ENCODE measurements around the gene PSMB7. TPM values are rescaled to one million over a fixed set of nuclear protein-coding genes. Genes with fewer than 3 reads are reported as not detected.

PSMB7 gene
- total and polyA plus RNA-seq, 2 of the 4 experiments (the other 2 are of a cell fraction) = 340 to 430 TPM

DNA sequence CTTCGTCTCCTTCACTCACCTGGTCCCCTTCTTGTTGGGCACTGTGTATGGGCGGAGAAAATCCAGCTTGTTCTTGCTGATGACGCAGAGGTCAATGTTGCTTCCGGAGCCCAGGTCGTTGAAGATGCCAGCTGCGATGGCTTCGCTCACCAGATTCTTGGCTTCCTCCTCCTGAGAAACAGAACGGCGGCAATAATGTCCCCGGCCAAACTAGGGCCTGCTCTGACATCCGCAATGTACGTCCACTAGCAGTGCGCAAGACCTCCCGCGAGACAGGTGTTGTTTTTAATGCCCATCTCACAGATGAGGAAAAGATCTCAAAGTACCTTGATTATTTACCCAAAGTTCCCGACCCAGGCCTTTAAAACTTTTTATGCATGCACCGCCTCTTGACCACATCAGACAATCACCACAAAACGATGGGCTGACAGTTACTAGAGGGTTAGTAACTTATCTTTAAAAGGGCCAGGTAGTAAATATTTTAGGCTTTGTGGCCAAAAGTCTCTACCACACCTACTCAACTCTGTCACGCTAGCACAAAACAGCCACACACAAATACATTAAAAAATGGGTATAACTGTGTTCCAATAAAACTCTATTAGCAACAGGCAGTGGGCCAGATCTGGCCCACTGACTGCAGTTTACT, 58.4 kb downstream of the PSMB7 start:
- Histone ChIP-seq H3K27ac (ENCODE audit: insufficient read depth, low read length) (no peak overlapping the region), H3K4me3 (ENCODE audit: insufficient read depth, low read depth, low read length) (no peak overlapping the region), H3K9me3 (ENCODE audit: control insufficient read depth, insufficient read depth, low read length) (no peaks in the 10 kb centered on the region), H3K79me1 (ENCODE audit: low read depth in 1 of 2, low read length in 2 of 2) (peaks cover 35 to 92% of the 10 kb centered on the region in 2 experiments), H4K8ac (ENCODE audit: low read depth in 2 of 2, low read length in 2 of 2) (no peak overlapping the region), H2BK120ac (ENCODE audit: low read depth, low read length) (no peak overlapping the region), H4K20me1 (ENCODE audit: insufficient read depth, low read length) (peaks cover 87% of the 10 kb centered on the region), H3K56ac (ENCODE audit: extremely low read depth, insufficient read depth, low read length) (no peak overlapping the region), H2BK20ac (ENCODE audit: low read depth, low read length) (no peak overlapping the region), H3K4ac (ENCODE audit: low read depth, low read length) (no peak overlapping the region), H3K36me3 (ENCODE audit: control insufficient read depth, insufficient read depth, low read length) (peaks cover 57% of the 10 kb centered on the region), H2BK15ac (ENCODE audit: low read depth, low read length) (no peak overlapping the region), H3K4me1 (ENCODE audit: control insufficient read depth, insufficient read depth, low read length) (peaks cover 17% of the 10 kb centered on the region), H3K23ac (ENCODE audit: low read depth, low read length) (no peak overlapping the region), H2AK5ac (ENCODE audit: low read depth, low read length) (no peak overlapping the region), H3K14ac (replicated peaks; ENCODE audit: low read depth, low read length) (no peak overlapping the region), H3K9ac (ENCODE audit: low read depth, low read length) (no peak overlapping the region), H3K4me2 (ENCODE audit: low read depth, low read length) (no peak overlapping the region), H3K18ac (ENCODE audit: low read depth, low read length) (no peak overlapping the region), H4K5ac (ENCODE audit: low read depth, low read length) (no peak overlapping the region), H2AFZ (replicated peaks; ENCODE audit: low read length, poor library complexity) (no peak overlapping the region), H2AK9ac (replicated peaks; ENCODE audit: low read depth, low read length, poor library complexity) (no peak overlapping the region), H3K27me3 (ENCODE audit: control insufficient read depth, insufficient read depth, low read length) (no peaks in the 10 kb centered on the region), H3K9me1 (ENCODE audit: insufficient read depth, low read length) (peaks cover 48% of the 10 kb centered on the region), H2BK5ac (ENCODE audit: low read depth, low read length, poor library complexity, severe bottlenecking) (no peak overlapping the region), H4K91ac (ENCODE audit: insufficient read depth, low read depth, low read length) (no peak overlapping the region)
- ChIA-PET POLR2A (ENCODE audit: unreplicated experiment) (no interaction called here), CTCF (interaction anchor here (0.8 kb wide), 1 partner anchor 9 kb away, joined by 4 read pairs; no protein-coding TSS in a partner anchor)
- 95% methylated on average over 12 of the region's 19 CpGs; no CpG with 5 or more reads in 1 of the 2 experiments for WGBS, 2 experiments (ENCODE audit: extremely low coverage in 2 of 2, insufficient read length in 1 of 2)
- TF ChIP-seq RAD21 (IDR thresholded peaks at IDR 0.05; ENCODE audit: low read length) = no peak
- no peak for TF ChIP-seq MXI1 (IDR thresholded peaks at IDR 0.05; ENCODE audit: borderline replicate concordance, low read depth, low read length)
- TF ChIP-seq, protein P1, sequence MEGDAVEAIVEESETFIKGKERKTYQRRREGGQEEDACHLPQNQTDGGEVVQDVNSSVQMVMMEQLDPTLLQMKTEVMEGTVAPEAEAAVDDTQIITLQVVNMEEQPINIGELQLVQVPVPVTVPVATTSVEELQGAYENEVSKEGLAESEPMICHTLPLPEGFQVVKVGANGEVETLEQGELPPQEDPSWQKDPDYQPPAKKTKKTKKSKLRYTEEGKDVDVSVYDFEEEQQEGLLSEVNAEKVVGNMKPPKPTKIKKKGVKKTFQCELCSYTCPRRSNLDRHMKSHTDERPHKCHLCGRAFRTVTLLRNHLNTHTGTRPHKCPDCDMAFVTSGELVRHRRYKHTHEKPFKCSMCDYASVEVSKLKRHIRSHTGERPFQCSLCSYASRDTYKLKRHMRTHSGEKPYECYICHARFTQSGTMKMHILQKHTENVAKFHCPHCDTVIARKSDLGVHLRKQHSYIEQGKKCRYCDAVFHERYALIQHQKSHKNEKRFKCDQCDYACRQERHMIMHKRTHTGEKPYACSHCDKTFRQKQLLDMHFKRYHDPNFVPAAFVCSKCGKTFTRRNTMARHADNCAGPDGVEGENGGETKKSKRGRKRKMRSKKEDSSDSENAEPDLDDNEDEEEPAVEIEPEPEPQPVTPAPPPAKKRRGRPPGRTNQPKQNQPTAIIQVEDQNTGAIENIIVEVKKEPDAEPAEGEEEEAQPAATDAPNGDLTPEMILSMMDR (conservative IDR thresholded peaks at IDR 0.05; ENCODE audit: low read depth, low read length) = no peak
- TF ChIP-seq CEBPB (IDR thresholded peaks at IDR 0.05; ENCODE audit: low read depth, low read length) = no peak
- no peak for TF ChIP-seq MAZ (IDR thresholded peaks at IDR 0.05; ENCODE audit: borderline replicate concordance, low read depth, low read length)
- no peak for TF ChIP-seq RCOR1 (IDR thresholded peaks at IDR 0.05; ENCODE audit: insufficient replicate concordance, low read length)
- TF ChIP-seq MAFK (IDR thresholded peaks at IDR 0.05; ENCODE audit: low read depth, low read length) = no peak
- no peak for TF ChIP-seq SMC3 (IDR thresholded peaks at IDR 0.05; ENCODE audit: low read depth, low read length)
- TF ChIP-seq BHLHE40 (IDR thresholded peaks at IDR 0.05; ENCODE audit: low read depth, low read length) = no peak
- no peak for TF ChIP-seq NFE2L2 (IDR thresholded peaks at IDR 0.05; ENCODE audit: low read depth, low read length)
- TF ChIP-seq RFX5 (IDR thresholded peaks at IDR 0.05; ENCODE audit: low read depth, low read length) = no peak
- no peak for TF ChIP-seq FOS (IDR thresholded peaks at IDR 0.05; ENCODE audit: low read depth, low read length)
- no peak for TF ChIP-seq CHD1 (IDR thresholded peaks at IDR 0.05; ENCODE audit: low read depth, low read length)
- TF ChIP-seq, protein P2, sequence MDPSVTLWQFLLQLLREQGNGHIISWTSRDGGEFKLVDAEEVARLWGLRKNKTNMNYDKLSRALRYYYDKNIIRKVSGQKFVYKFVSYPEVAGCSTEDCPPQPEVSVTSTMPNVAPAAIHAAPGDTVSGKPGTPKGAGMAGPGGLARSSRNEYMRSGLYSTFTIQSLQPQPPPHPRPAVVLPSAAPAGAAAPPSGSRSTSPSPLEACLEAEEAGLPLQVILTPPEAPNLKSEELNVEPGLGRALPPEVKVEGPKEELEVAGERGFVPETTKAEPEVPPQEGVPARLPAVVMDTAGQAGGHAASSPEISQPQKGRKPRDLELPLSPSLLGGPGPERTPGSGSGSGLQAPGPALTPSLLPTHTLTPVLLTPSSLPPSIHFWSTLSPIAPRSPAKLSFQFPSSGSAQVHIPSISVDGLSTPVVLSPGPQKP (IDR thresholded peaks at IDR 0.05; ENCODE audit: borderline replicate concordance, low read depth, low read length) = no peak
- TF ChIP-seq, protein P3, sequence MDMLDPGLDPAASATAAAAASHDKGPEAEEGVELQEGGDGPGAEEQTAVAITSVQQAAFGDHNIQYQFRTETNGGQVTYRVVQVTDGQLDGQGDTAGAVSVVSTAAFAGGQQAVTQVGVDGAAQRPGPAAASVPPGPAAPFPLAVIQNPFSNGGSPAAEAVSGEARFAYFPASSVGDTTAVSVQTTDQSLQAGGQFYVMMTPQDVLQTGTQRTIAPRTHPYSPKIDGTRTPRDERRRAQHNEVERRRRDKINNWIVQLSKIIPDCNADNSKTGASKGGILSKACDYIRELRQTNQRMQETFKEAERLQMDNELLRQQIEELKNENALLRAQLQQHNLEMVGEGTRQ (IDR thresholded peaks at IDR 0.05; ENCODE audit: low read depth, low read length) = no peak
- no peak for TF ChIP-seq POLR2A (IDR thresholded peaks at IDR 0.05; ENCODE audit: low read depth, low read length)
- intact Hi-C loops (cut with micrococcal nuclease) = no loop called here
- in situ Hi-C loops (cut with MboI; ENCODE audit: low sequenced_read_pairs) = no loop called here
- DNase-seq (no peak), ATAC-seq (ENCODE audit: low read depth) (no peak)
- BruUV-seq (replicated peaks) = no TSS peak
- dilution Hi-C loops (cut with HindIII; ENCODE audit: low sequenced_read_pairs, unreplicated experiment) = no loop called here
